GM23338 (cell line): ENCODE results near the gene LOXHD1. TPM values are rescaled to one million over a fixed set of nuclear protein-coding genes. Genes with fewer than 3 reads are reported as not detected.

ENCODE experiments used
- ATAC-seq: fragments of 200-7000 bp; cut with Tn5 transposase; 3 replicates; pipeline ENCODE4 v1.9.1; 2020
- DNase-seq: peaks from one replicate; pipeline ENCODE4 v3.0.0-alpha.2; 2015; ENCODE audit warnings: low spot score
- H2AFZ ChIP-seq: fragments of 200-600 bp; sonication (generic); 2 replicates; pipeline ENCODE4 v1.8.0; 2016; ENCODE audit warnings: antibody characterized with exemption, mild to moderate bottlenecking, moderate library complexity
- H3F3A ChIP-seq: fragments of 200-600 bp; sonication (generic); replicated peaks from 2 replicates; pipeline ENCODE4 v1.8.0; 2017; ENCODE audit warnings: antibody characterized with exemption, mixed run types, low read depth
- H3K27ac ChIP-seq: fragments of 200-600 bp; sonication (generic); 2 replicates; pipeline ENCODE4 v1.6.1; 2016; ENCODE audit warnings: low read depth
- H3K27me3 ChIP-seq: fragments of 200-600 bp; sonication (generic); 2 replicates; pipeline ENCODE4 v1.8.0; 2016; ENCODE audit warnings: mild to moderate bottlenecking, mixed run types, moderate library complexity; ENCODE audit not compliant: insufficient read depth
- H3K36me3 ChIP-seq: fragments of 200-600 bp; sonication (generic); 2 replicates; pipeline ENCODE4 v1.8.0; 2016; ENCODE audit warnings: mild to moderate bottlenecking; ENCODE audit not compliant: insufficient read depth
- H3K4me1 ChIP-seq: fragments of 200-600 bp; sonication (generic); 2 replicates; pipeline ENCODE4 v1.8.0; 2016; ENCODE audit warnings: mild to moderate bottlenecking, moderate library complexity; ENCODE audit not compliant: insufficient read depth
- H3K4me2 ChIP-seq: fragments of 200-600 bp; sonication (generic); 2 replicates; pipeline ENCODE4 v1.7.1; 2017; ENCODE audit warnings: mixed run types
- H3K4me3 ChIP-seq: fragments of 200-600 bp; sonication (generic); 2 replicates; pipeline ENCODE4 v1.6.1; 2016; ENCODE audit warnings: mixed run types
- H3K79me2 ChIP-seq: fragments of 200-600 bp; sonication (generic); replicated peaks from 2 replicates; pipeline ENCODE4 v1.8.0; 2017; ENCODE audit warnings: mild to moderate bottlenecking; ENCODE audit not compliant: insufficient read depth
- H3K9me2 ChIP-seq: fragments of 200-600 bp; sonication (generic); 2 replicates; pipeline ENCODE4 v1.8.0; 2017; ENCODE audit not compliant: insufficient read depth
- H4K20me1 ChIP-seq: fragments of 200-600 bp; sonication (generic); replicated peaks from 2 replicates; pipeline ENCODE4 v1.8.0; 2017; ENCODE audit warnings: mild to moderate bottlenecking; ENCODE audit not compliant: insufficient read depth
- H3K27ac Mint-ChIP-seq: 2 replicates; pipeline ENCODE4 v1.8.0; 2020; ENCODE audit warnings: inconsistent platforms, mild to moderate bottlenecking, moderate library complexity, mixed read lengths
- H3K27me3 Mint-ChIP-seq: 3 replicates; pipeline ENCODE4 v1.8.0; 2022; ENCODE audit warnings: low read depth, mild to moderate bottlenecking, moderate library complexity, mixed read lengths, inconsistent platforms; ENCODE audit not compliant: insufficient read depth, poor library complexity
- H3K36me3 Mint-ChIP-seq: 3 replicates; pipeline ENCODE4 v1.8.0; 2021; ENCODE audit warnings: low read depth, mild to moderate bottlenecking, inconsistent platforms, moderate library complexity, mixed read lengths
- H3K4me1 Mint-ChIP-seq: 3 replicates; pipeline ENCODE4 v1.8.0; 2020; ENCODE audit warnings: mild to moderate bottlenecking, inconsistent platforms, mixed read lengths
- H3K4me3 Mint-ChIP-seq: 3 replicates; pipeline ENCODE4 v1.8.0; 2021; ENCODE audit warnings: moderate library complexity, mild to moderate bottlenecking, inconsistent platforms, mixed read lengths
- H3K9me3 Mint-ChIP-seq: 3 replicates; pipeline ENCODE4 v1.8.0; 2020; ENCODE audit warnings: moderate library complexity, mild to moderate bottlenecking, inconsistent platforms, mixed read lengths
- CREB1 ChIP-seq: fragments of 250-450 bp; sonication (Bioruptor Pico); IDR thresholded peaks from 2 replicates; pipeline ENCODE4 v1.5.0; 2020; ENCODE audit warnings: low read depth, mild to moderate bottlenecking, moderate library complexity
- EZH2 ChIP-seq: fragments of 200-600 bp; sonication (generic); IDR thresholded peaks from one replicate; pipeline ENCODE4 v1.8.0; 2017; ENCODE audit warnings: antibody characterized with exemption, mild to moderate bottlenecking, low read depth; ENCODE audit not compliant: unreplicated experiment
- EZH2phosphoT487 ChIP-seq: fragments of 200-600 bp; sonication (generic); IDR thresholded peaks from one replicate; pipeline ENCODE4 v1.8.1; 2018; ENCODE audit warnings: antibody characterized with exemption; ENCODE audit not compliant: unreplicated experiment
- JUNB ChIP-seq: IDR thresholded peaks from one replicate; pipeline ENCODE4 v1.6.1; 2016; ENCODE audit warnings: antibody characterized with exemption; ENCODE audit not compliant: unreplicated experiment
- NANOG ChIP-seq: IDR thresholded peaks from 2 replicates; pipeline ENCODE4 v1.6.1; 2016; ENCODE audit warnings: antibody characterized with exemption, borderline replicate concordance
- POLR2AphosphoS5 ChIP-seq: IDR thresholded peaks from 2 replicates; pipeline ENCODE4 v1.6.1; 2016; ENCODE audit warnings: antibody characterized with exemption, low read depth
- STAT1 ChIP-seq: IDR thresholded peaks from one replicate; pipeline ENCODE4 v1.6.1; 2016; ENCODE audit warnings: antibody characterized with exemption; ENCODE audit not compliant: unreplicated experiment
- ZNF114 ChIP-seq: fragments of 250-450 bp; sonication (Bioruptor Pico); IDR thresholded peaks from 2 replicates; pipeline ENCODE4 v1.5.0; 2020; ENCODE audit warnings: mild to moderate bottlenecking, moderate library complexity
- ZNF331 ChIP-seq: fragments of 250-450 bp; sonication (Bioruptor Pico); IDR thresholded peaks from 2 replicates; pipeline ENCODE4 v1.5.0; 2020; ENCODE audit warnings: low read depth, mild to moderate bottlenecking, moderate library complexity
- polyA plus RNA-seq: library from polyadenylated mRNA; unstranded; fragments of >200 nt; fragmentation: Nextera tagmentation; extraction: Ambion mirVana; gene quantifications from 2 replicates; pipeline ENCODE4 v1.2.1, GENCODE V29; 2016
- total RNA-seq: library from RNA; depleted of rRNA; stranded (reverse); fragments of >200 nt; shearing (Covaris generic); gene quantifications from 2 replicates; pipeline ENCODE4 v1.2.3, GENCODE V29; 2014
- TF ChIP-seq, protein P1 (sequence below): IDR thresholded peaks from one replicate; pipeline ENCODE4 v1.6.1; 2018; ENCODE audit warnings: antibody characterized with exemption; ENCODE audit not compliant: unreplicated experiment
- TF ChIP-seq, protein P2 (sequence below): IDR thresholded peaks from 2 replicates; pipeline ENCODE4 v1.6.1; 2016; ENCODE audit warnings: antibody characterized with exemption
- TF ChIP-seq, protein P3 (sequence below), 2 experiments: fragments of 200-600 bp in 1 of 2; sonication (generic) in 1 of 2; conservative IDR thresholded peaks; 2 replicates each; pipeline versions ENCODE4 v1.5.1 to v1.6.1; 2016 to 2017; ENCODE audit warnings: antibody characterized with exemption in 2 of 2, low read depth in 2 of 2, mild to moderate bottlenecking in 2 of 2, moderate library complexity in 1 of 2
- TF ChIP-seq, protein P4 (sequence below): fragments of 250-450 bp; sonication (Bioruptor Pico); IDR thresholded peaks from 2 replicates; pipeline ENCODE4 v1.5.0; 2020; ENCODE audit warnings: mild to moderate bottlenecking, moderate library complexity

LOXHD1 gene
- total and polyA plus RNA-seq, 2 experiments from 2014 or later, result 0.17 TPM; not detected in 1

DNA sequence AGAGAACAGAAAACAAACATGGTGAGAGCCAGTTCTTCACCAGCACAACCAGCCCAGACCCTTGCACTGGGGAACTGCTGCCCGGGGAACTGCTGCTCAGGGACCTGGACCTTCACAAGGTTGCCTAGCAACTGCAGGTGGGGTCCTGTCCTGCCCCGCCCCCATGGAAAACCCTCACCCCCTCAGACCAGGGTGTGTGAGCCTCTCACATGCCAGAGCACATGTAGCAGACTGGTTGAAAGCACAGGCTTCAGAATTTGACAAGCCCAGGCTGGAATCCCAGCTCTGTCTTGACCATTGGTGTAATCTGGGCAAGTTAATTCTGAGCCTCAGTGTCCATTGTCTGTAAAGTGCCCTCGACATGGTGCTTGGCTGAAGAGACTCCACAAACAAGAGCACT lies 118.6 kb downstream of the LOXHD1 start:
- TF ChIP-seq ZNF331 (no peak), CREB1 (CRISPR knock-in tag) (no peak), EZH2 (no peak), JUNB (no peak), ZNF114 (CRISPR knock-in tag) (no peak), NANOG (no peak), POLR2AphosphoS5 (no peak), STAT1 (no peak), EZH2phosphoT487 (no peak)
- TF ChIP-seq, protein P1, sequence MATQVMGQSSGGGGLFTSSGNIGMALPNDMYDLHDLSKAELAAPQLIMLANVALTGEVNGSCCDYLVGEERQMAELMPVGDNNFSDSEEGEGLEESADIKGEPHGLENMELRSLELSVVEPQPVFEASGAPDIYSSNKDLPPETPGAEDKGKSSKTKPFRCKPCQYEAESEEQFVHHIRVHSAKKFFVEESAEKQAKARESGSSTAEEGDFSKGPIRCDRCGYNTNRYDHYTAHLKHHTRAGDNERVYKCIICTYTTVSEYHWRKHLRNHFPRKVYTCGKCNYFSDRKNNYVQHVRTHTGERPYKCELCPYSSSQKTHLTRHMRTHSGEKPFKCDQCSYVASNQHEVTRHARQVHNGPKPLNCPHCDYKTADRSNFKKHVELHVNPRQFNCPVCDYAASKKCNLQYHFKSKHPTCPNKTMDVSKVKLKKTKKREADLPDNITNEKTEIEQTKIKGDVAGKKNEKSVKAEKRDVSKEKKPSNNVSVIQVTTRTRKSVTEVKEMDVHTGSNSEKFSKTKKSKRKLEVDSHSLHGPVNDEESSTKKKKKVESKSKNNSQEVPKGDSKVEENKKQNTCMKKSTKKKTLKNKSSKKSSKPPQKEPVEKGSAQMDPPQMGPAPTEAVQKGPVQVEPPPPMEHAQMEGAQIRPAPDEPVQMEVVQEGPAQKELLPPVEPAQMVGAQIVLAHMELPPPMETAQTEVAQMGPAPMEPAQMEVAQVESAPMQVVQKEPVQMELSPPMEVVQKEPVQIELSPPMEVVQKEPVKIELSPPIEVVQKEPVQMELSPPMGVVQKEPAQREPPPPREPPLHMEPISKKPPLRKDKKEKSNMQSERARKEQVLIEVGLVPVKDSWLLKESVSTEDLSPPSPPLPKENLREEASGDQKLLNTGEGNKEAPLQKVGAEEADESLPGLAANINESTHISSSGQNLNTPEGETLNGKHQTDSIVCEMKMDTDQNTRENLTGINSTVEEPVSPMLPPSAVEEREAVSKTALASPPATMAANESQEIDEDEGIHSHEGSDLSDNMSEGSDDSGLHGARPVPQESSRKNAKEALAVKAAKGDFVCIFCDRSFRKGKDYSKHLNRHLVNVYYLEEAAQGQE, result no peak
- TF ChIP-seq, protein P2, sequence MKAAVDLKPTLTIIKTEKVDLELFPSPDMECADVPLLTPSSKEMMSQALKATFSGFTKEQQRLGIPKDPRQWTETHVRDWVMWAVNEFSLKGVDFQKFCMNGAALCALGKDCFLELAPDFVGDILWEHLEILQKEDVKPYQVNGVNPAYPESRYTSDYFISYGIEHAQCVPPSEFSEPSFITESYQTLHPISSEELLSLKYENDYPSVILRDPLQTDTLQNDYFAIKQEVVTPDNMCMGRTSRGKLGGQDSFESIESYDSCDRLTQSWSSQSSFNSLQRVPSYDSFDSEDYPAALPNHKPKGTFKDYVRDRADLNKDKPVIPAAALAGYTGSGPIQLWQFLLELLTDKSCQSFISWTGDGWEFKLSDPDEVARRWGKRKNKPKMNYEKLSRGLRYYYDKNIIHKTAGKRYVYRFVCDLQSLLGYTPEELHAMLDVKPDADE, result no peak
- TF ChIP-seq, protein P3, sequence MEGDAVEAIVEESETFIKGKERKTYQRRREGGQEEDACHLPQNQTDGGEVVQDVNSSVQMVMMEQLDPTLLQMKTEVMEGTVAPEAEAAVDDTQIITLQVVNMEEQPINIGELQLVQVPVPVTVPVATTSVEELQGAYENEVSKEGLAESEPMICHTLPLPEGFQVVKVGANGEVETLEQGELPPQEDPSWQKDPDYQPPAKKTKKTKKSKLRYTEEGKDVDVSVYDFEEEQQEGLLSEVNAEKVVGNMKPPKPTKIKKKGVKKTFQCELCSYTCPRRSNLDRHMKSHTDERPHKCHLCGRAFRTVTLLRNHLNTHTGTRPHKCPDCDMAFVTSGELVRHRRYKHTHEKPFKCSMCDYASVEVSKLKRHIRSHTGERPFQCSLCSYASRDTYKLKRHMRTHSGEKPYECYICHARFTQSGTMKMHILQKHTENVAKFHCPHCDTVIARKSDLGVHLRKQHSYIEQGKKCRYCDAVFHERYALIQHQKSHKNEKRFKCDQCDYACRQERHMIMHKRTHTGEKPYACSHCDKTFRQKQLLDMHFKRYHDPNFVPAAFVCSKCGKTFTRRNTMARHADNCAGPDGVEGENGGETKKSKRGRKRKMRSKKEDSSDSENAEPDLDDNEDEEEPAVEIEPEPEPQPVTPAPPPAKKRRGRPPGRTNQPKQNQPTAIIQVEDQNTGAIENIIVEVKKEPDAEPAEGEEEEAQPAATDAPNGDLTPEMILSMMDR (conservative IDR thresholded peaks at IDR 0.05; ENCODE audit: low read depth in 2 of 2), result no peak
- TF ChIP-seq, protein P4, sequence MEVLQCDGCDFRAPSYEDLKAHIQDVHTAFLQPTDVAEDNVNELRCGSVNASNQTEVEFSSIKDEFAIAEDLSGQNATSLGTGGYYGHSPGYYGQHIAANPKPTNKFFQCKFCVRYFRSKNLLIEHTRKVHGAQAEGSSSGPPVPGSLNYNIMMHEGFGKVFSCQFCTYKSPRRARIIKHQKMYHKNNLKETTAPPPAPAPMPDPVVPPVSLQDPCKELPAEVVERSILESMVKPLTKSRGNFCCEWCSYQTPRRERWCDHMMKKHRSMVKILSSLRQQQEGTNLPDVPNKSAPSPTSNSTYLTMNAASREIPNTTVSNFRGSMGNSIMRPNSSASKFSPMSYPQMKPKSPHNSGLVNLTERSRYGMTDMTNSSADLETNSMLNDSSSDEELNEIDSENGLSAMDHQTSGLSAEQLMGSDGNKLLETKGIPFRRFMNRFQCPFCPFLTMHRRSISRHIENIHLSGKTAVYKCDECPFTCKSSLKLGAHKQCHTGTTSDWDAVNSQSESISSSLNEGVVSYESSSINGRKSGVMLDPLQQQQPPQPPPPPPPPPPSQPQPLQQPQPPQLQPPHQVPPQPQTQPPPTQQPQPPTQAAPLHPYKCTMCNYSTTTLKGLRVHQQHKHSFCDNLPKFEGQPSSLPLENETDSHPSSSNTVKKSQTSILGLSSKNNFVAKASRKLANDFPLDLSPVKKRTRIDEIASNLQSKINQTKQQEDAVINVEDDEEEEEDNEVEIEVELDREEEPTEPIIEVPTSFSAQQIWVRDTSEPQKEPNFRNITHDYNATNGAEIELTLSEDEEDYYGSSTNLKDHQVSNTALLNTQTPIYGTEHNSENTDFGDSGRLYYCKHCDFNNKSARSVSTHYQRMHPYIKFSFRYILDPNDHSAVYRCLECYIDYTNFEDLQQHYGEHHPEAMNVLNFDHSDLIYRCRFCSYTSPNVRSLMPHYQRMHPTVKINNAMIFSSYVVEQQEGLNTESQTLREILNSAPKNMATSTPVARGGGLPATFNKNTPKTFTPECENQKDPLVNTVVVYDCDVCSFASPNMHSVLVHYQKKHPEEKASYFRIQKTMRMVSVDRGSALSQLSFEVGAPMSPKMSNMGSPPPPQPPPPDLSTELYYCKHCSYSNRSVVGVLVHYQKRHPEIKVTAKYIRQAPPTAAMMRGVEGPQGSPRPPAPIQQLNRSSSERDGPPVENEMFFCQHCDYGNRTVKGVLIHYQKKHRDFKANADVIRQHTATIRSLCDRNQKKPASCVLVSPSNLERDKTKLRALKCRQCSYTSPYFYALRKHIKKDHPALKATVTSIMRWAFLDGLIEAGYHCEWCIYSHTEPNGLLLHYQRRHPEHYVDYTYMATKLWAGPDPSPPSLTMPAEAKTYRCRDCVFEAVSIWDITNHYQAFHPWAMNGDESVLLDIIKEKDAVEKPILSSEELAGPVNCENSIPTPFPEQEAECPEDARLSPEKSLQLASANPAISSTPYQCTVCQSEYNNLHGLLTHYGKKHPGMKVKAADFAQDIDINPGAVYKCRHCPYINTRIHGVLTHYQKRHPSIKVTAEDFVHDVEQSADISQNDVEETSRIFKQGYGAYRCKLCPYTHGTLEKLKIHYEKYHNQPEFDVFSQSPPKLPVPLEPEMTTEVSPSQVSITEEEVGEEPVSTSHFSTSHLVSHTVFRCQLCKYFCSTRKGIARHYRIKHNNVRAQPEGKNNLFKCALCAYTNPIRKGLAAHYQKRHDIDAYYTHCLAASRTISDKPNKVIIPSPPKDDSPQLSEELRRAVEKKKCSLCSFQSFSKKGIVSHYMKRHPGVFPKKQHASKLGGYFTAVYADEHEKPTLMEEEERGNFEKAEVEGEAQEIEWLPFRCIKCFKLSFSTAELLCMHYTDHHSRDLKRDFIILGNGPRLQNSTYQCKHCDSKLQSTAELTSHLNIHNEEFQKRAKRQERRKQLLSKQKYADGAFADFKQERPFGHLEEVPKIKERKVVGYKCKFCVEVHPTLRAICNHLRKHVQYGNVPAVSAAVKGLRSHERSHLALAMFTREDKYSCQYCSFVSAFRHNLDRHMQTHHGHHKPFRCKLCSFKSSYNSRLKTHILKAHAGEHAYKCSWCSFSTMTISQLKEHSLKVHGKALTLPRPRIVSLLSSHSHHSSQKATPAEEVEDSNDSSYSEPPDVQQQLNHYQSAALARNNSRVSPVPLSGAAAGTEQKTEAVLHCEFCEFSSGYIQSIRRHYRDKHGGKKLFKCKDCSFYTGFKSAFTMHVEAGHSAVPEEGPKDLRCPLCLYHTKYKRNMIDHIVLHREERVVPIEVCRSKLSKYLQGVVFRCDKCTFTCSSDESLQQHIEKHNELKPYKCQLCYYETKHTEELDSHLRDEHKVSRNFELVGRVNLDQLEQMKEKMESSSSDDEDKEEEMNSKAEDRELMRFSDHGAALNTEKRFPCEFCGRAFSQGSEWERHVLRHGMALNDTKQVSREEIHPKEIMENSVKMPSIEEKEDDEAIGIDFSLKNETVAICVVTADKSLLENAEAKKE, result no peak
- Mint-ChIP-seq H3K36me3 (no peaks in the 10 kb centered on the region), H3K9me3 (no peaks in the 10 kb centered on the region), H3K4me1 (no peaks in the 10 kb centered on the region), H3K27me3 (peaks cover 5% of the 10 kb centered on the region), H3K27ac (no peak overlapping the region), H3K4me3 (no peak overlapping the region)
- no peaks in the 10 kb centered on the region for H3K27me3 ChIP-seq
- no peak overlapping the region for H2AFZ ChIP-seq
- 0 out of 2 replicates have a peak, but pooled peaks cover 4% of the 10 kb centered on the region for H4K20me1 ChIP-seq
- no peak overlapping the region for H3K4me2 ChIP-seq
- DNase-seq (no peak), ATAC-seq (no peak)
- H3K36me3 ChIP-seq, result no peaks in the 10 kb centered on the region
- H3K27ac ChIP-seq, result no peak overlapping the region
- no peaks in the 10 kb centered on the region for H3K4me1 ChIP-seq
- H3K79me2 ChIP-seq, result no peaks in the 10 kb centered on the region
- H3K4me3 ChIP-seq, result no peak overlapping the region
- no peaks in the 10 kb centered on the region for H3K9me2 ChIP-seq
- no peaks in the 10 kb centered on the region for H3F3A ChIP-seq
